Effector CD4-positive, alpha-beta T cell (primary cell): ENCODE results near the gene HS2ST1.
"Not testable (repeated sequence)": the region's sequence is repeated elsewhere in the genome, so short reads cannot be mapped to it uniquely, and the experiment has no call there.

Source experiments
- DNase-seq: peaks from one replicate; pipeline ENCODE4 v3.0.0-alpha.2; 2020

HS2ST1 gene

GRCh38 chr1:86925742-86926141 lies 11.3 kb downstream of the HS2ST1 start:
- no peak for DNase-seq

- no peak for DNase-seq
These were observed 12.4 kb downstream of the HS2ST1 start for GRCh38 chr1:86926883-86927282.

- DNase-seq = no peak
These were observed 14.4 kb downstream of the HS2ST1 start for GRCh38 chr1:86928819-86929218.

- DNase-seq = no peak
These were observed 18.6 kb downstream of the HS2ST1 start for GRCh38 chr1:86933051-86933450.

- no peak for DNase-seq
These were observed 19.3 kb downstream of the HS2ST1 start for GRCh38 chr1:86933562-86934377.

- no peak for DNase-seq
These were observed 24.0 kb downstream of the HS2ST1 start for GRCh38 chr1:86938450-86938849.

- DNase-seq = no peak
These were observed 24.4 kb downstream of the HS2ST1 start for GRCh38 chr1:86938855-86939254.

GRCh38 chr1:86939406-86939805 lies 25.0 kb downstream of the HS2ST1 start:
- DNase-seq = no peak

GRCh38 chr1:86940599-86940998 lies 26.2 kb downstream of the HS2ST1 start:
- DNase-seq = no peak

- DNase-seq = no peak
These were observed 27.6 kb downstream of the HS2ST1 start for GRCh38 chr1:86942042-86942441.

GRCh38 chr1:86942743-86943142 lies 28.3 kb downstream of the HS2ST1 start:
- DNase-seq = no peak

- no peak for DNase-seq
These were observed 33.8 kb downstream of the HS2ST1 start for GRCh38 chr1:86948212-86948611.

- DNase-seq = no peak
These were observed 36.4 kb downstream of the HS2ST1 start for GRCh38 chr1:86950712-86951419.

GRCh38 chr1:86951430-86951829 lies 37.0 kb downstream of the HS2ST1 start:
- no peak for DNase-seq

- no peak for DNase-seq
These were observed 38.7 kb downstream of the HS2ST1 start for GRCh38 chr1:86953167-86953566.

- DNase-seq = no peak
These were observed 41.2 kb downstream of the HS2ST1 start for GRCh38 chr1:86955678-86956077.

GRCh38 chr1:86956221-86956620 lies 41.8 kb downstream of the HS2ST1 start:
- DNase-seq = no peak

GRCh38 chr1:86957221-86957620 lies 42.8 kb downstream of the HS2ST1 start:
- DNase-seq = no peak

GRCh38 chr1:86960548-86960947 lies 46.1 kb downstream of the HS2ST1 start:
- no peak for DNase-seq

GRCh38 chr1:86963841-86964240 lies 49.4 kb downstream of the HS2ST1 start:
- DNase-seq = not testable (repeated sequence)

GRCh38 chr1:86965012-86965826 lies 50.8 kb downstream of the HS2ST1 start:
- no peak for DNase-seq

GRCh38 chr1:86965827-86966182 lies 51.4 kb downstream of the HS2ST1 start:
- DNase-seq = no peak

- no peak for DNase-seq
These were observed 56.5 kb downstream of the HS2ST1 start for GRCh38 chr1:86970938-86971337.

GRCh38 chr1:86971778-86972177 lies 57.3 kb downstream of the HS2ST1 start:
- no peak for DNase-seq
